ENCODE results near the gene PTPRN2.

- no peak for TF ChIP-seq GATA2 (CRISPR knock-in tag; IDR thresholded peaks at IDR 0.05)
- TF ChIP-seq NFIC (IDR thresholded peaks at IDR 0.05; ENCODE audit: borderline replicate concordance), result no peak
- no peak for TF ChIP-seq MXI1 (IDR thresholded peaks at IDR 0.05; ENCODE audit: low read depth, low read length)
- no peak for TF ChIP-seq CTCF (IDR thresholded peaks at IDR 0.05)
- TF ChIP-seq RFX5 (IDR thresholded peaks at IDR 0.05; ENCODE audit: low read length), result no peak
- no peak for TF ChIP-seq SIN3A (IDR thresholded peaks at IDR 0.05; ENCODE audit: borderline replicate concordance, low read depth, low read length)
- TF ChIP-seq, protein P1, sequence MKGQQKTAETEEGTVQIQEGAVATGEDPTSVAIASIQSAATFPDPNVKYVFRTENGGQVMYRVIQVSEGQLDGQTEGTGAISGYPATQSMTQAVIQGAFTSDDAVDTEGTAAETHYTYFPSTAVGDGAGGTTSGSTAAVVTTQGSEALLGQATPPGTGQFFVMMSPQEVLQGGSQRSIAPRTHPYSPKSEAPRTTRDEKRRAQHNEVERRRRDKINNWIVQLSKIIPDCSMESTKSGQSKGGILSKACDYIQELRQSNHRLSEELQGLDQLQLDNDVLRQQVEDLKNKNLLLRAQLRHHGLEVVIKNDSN (IDR thresholded peaks at IDR 0.05; ENCODE audit: borderline replicate concordance, low read depth), result no peak
- TF ChIP-seq RAD21 (IDR thresholded peaks at IDR 0.05; ENCODE audit: low read length), result no peak
- TF ChIP-seq FOXM1 (IDR thresholded peaks at IDR 0.05; ENCODE audit: low read depth), result no peak
- no peak for TF ChIP-seq JUND (IDR thresholded peaks at IDR 0.05)
- TF ChIP-seq, protein P2, sequence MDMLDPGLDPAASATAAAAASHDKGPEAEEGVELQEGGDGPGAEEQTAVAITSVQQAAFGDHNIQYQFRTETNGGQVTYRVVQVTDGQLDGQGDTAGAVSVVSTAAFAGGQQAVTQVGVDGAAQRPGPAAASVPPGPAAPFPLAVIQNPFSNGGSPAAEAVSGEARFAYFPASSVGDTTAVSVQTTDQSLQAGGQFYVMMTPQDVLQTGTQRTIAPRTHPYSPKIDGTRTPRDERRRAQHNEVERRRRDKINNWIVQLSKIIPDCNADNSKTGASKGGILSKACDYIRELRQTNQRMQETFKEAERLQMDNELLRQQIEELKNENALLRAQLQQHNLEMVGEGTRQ (IDR thresholded peaks at IDR 0.05; ENCODE audit: borderline replicate concordance, low read depth, low read length), result no peak
Measured at GRCh38 chr7:158606129-158606528, 18.5 kb upstream of the PTPRN2 start.
